Neural cell (in vitro differentiated cells): Measurements from ENCODE around the gene TADA2B.

Source experiments
- EP300 ChIP-seq: fragments of 450-650 bp; conservative IDR thresholded peaks from 2 replicates; pipeline ENCODE4 v1.6.1; 2014; ENCODE audit warnings: antibody characterized with exemption, mild to moderate bottlenecking, moderate library complexity; ENCODE audit not compliant: poor library complexity, severe bottlenecking
- POLR2AphosphoS5 ChIP-seq: IDR thresholded peaks from 2 replicates; pipeline ENCODE4 v1.6.1; 2012
- RAD21 ChIP-seq: fragments of 450-650 bp; conservative IDR thresholded peaks from 2 replicates; pipeline ENCODE4 v1.6.1; 2014; ENCODE audit warnings: antibody characterized with exemption, mild to moderate bottlenecking, moderate library complexity
- TAF1 ChIP-seq: IDR thresholded peaks from 2 replicates; pipeline ENCODE4 v1.6.1; 2012; ENCODE audit warnings: low read depth
- TF ChIP-seq, protein P1 (sequence below): fragments of 450-650 bp; IDR thresholded peaks from 2 replicates; pipeline ENCODE4 v1.5.1; 2014; ENCODE audit warnings: antibody characterized with exemption, mild to moderate bottlenecking, moderate library complexity; ENCODE audit not compliant: poor library complexity, severe bottlenecking

DNA sequence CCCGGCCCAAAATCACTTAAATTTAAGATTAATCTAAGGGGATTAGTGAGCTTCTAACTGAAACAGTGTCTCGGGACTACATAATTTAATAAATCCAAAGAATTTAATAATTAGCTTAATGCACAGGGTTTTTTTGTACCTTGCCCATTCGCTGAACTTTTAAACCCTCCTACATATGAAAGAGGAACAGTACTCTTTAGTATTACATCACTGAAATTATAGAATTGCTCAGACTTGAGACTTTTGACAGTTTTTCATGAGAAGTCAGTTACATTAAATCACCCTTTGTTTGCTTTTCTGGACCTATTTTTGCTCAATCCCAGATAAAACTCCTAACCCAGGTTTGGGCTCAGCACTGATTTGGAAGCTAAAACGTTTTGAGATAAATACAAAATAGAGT lies 2.4 kb upstream of the TADA2B start:
- TF ChIP-seq, protein P1, sequence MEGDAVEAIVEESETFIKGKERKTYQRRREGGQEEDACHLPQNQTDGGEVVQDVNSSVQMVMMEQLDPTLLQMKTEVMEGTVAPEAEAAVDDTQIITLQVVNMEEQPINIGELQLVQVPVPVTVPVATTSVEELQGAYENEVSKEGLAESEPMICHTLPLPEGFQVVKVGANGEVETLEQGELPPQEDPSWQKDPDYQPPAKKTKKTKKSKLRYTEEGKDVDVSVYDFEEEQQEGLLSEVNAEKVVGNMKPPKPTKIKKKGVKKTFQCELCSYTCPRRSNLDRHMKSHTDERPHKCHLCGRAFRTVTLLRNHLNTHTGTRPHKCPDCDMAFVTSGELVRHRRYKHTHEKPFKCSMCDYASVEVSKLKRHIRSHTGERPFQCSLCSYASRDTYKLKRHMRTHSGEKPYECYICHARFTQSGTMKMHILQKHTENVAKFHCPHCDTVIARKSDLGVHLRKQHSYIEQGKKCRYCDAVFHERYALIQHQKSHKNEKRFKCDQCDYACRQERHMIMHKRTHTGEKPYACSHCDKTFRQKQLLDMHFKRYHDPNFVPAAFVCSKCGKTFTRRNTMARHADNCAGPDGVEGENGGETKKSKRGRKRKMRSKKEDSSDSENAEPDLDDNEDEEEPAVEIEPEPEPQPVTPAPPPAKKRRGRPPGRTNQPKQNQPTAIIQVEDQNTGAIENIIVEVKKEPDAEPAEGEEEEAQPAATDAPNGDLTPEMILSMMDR: no peak
- TF ChIP-seq TAF1 (no peak), EP300 (no peak), RAD21 (no peak), POLR2AphosphoS5 (no peak)
